Lung (tissue), 12 donors: Measurements from ENCODE around the gene HTRA3. TPM values are rescaled to one million over a fixed set of nuclear protein-coding genes. Genes with fewer than 3 reads are reported as not detected.

Source experiments
- ATAC-seq: fragments of 200-7000 bp; cut with Tn5 transposase; one replicate; pipeline ENCODE4 v1.9.1; 2020; ENCODE audit warnings: moderate number of reproducible peaks; ENCODE audit not compliant: insufficient read depth, low FRiP score
- DNase-seq, 3 donors: peaks; one replicate each; pipeline ENCODE4 v3.0.0-alpha.2; 2013 to 2017
- H3K27ac ChIP-seq, 2 donors: one replicate each; pipeline ENCODE4 v1.5.1; 2013; ENCODE audit warnings: mild to moderate bottlenecking in 2 of 2, moderate library complexity in 2 of 2, control low read depth in 1 of 2, inconsistent platforms in 1 of 2, low read depth in 1 of 2, low read length in 1 of 2
- H3K27me3 ChIP-seq, 3 donors: one replicate each; pipeline ENCODE4 v1.5.1; 2013; ENCODE audit warnings: low read length in 2 of 3; ENCODE audit not compliant: control insufficient read depth in 3 of 3, insufficient read depth in 3 of 3
- H3K36me3 ChIP-seq, 4 donors: one replicate each; pipeline ENCODE4 v1.5.1; 2013; ENCODE audit warnings: low read length in 4 of 4, mild to moderate bottlenecking in 1 of 4, moderate library complexity in 1 of 4; ENCODE audit not compliant: control insufficient read depth in 4 of 4, insufficient read depth in 4 of 4
- H3K4me1 ChIP-seq, 5 donors: one replicate each; pipeline ENCODE4 v1.5.1; 2013; ENCODE audit warnings: low read length in 5 of 5, mild to moderate bottlenecking in 2 of 5, moderate library complexity in 1 of 5; ENCODE audit not compliant: control insufficient read depth in 5 of 5, insufficient read depth in 5 of 5
- H3K4me3 ChIP-seq: one replicate; pipeline ENCODE4 v1.5.1; 2013; ENCODE audit warnings: mild to moderate bottlenecking, control low read depth, moderate library complexity
- H3K9ac ChIP-seq, 2 donors: one replicate each; pipeline ENCODE4 v1.5.1; 2013; ENCODE audit warnings: low read length in 2 of 2, control low read depth in 1 of 2; ENCODE audit not compliant: insufficient read depth in 1 of 2
- H3K9me3 ChIP-seq, 4 donors: one replicate each; pipeline ENCODE4 v1.5.1; 2013; ENCODE audit warnings: low read length in 3 of 4, mild to moderate bottlenecking in 1 of 4, moderate library complexity in 1 of 4; ENCODE audit not compliant: control insufficient read depth in 4 of 4, insufficient read depth in 3 of 4
- WGBS, 2 donors: extraction: QIAGEN DNeasy Blood & Tissue Kit; methylation state at CpG; one replicate each; pipeline ENCODE4 v1.1.7; 2013; 5-methylcytosine and 5-hydroxymethylcytosine counted together
- polyA plus RNA-seq, 2 donors: library from polyadenylated mRNA; stranded (reverse); fragments of 200-250 nt; gene quantifications; one replicate each; pipeline ENCODE4 v1.2.1, GENCODE V29; 2013
- total RNA-seq, 2 donors: library from RNA; depleted of rRNA in 1 of 2; stranded (reverse); fragments of >200 nt in 1 of 2; gene quantifications; one replicate each; pipeline ENCODE4 v1.2.1, GENCODE V29; 2014 to 2021
- TF ChIP-seq, protein P1 (sequence below): IDR thresholded peaks from 2 replicates; pipeline ENCODE4 v1.5.1; 2012; ENCODE audit warnings: mild to moderate bottlenecking; ENCODE audit errors: control extremely low read depth, extremely low read depth
- donor health status: control.
- donor health status: control.
- donor health status: Bipolar disorder and iron deficiency.
- donor health status: healthy.
- donor health status: DM: yes; HTN: yes; CAD: no.

Gene HTRA3
- total and polyA plus RNA-seq, 4 donors: 9.5 to 23.5 (median 17.8) TPM

DNA sequence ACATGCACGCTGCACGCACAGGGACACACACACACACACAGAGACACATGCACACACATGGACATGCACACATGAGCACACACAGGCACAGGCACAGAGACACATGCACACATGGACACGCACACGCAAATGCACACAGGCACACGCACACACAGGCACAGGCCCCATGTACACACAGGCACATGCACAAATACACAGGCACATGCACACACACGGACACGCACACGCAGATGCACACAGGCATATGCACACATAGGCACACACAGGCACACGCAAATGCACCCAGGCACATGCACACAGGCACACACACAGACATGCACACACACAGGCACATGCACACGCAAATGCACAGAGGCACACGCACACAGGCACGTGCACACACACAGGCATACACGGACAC, 30.3 kb upstream of the HTRA3 start:
- TF ChIP-seq, protein P1, sequence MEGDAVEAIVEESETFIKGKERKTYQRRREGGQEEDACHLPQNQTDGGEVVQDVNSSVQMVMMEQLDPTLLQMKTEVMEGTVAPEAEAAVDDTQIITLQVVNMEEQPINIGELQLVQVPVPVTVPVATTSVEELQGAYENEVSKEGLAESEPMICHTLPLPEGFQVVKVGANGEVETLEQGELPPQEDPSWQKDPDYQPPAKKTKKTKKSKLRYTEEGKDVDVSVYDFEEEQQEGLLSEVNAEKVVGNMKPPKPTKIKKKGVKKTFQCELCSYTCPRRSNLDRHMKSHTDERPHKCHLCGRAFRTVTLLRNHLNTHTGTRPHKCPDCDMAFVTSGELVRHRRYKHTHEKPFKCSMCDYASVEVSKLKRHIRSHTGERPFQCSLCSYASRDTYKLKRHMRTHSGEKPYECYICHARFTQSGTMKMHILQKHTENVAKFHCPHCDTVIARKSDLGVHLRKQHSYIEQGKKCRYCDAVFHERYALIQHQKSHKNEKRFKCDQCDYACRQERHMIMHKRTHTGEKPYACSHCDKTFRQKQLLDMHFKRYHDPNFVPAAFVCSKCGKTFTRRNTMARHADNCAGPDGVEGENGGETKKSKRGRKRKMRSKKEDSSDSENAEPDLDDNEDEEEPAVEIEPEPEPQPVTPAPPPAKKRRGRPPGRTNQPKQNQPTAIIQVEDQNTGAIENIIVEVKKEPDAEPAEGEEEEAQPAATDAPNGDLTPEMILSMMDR: no peak
- H3K36me3 ChIP-seq: peaks cover 0 to 56% (median 4%) of the 10 kb centered on the region in 4 donors
- WGBS, 2 donors: 95 to 98% methylated on average over 13 of the region's 13 CpGs
- no peak overlapping the region for H3K27ac ChIP-seq
- no peak for ATAC-seq
- no peak overlapping the region for H3K4me3 ChIP-seq
- H3K9me3 ChIP-seq: no peaks in the 10 kb centered on the region
- no peaks in the 10 kb centered on the region for H3K27me3 ChIP-seq
- no peak for DNase-seq
- peaks cover 0 to 10% (median 2%) of the 10 kb centered on the region in 5 donors for H3K4me1 ChIP-seq
- H3K9ac ChIP-seq: no peak overlapping the region

DNA sequence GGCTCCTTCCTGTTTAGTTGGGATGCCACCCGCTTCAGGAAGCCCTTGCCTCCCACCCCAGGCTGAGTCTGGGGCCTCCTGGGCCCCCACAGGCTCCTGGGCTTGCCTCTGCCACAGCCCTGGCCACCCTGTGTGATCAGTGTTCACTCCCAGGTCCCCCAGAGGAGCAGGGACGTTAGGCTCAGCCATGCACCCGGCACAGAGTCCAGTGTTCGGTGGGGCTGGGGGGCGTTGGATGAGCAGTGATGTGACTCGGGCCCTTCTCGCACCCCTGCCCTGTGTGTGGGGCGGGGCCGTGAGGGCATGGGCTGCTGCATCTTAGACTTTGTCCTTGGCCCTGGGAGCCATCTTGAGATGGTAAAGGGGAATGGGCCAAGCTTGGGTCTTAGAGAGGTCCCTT, 29.9 kb upstream of the HTRA3 start:
- Histone ChIP-seq H3K9me3 (no peaks in the 10 kb centered on the region), H3K27ac (no peak overlapping the region), H3K9ac (no peak overlapping the region), H3K27me3 (no peaks in the 10 kb centered on the region), H3K36me3 (peaks cover 0 to 53% (median 2%) of the 10 kb centered on the region in 4 donors), H3K4me3 (no peak overlapping the region), H3K4me1 (peaks cover 0 to 10% (median 2%) of the 10 kb centered on the region in 5 donors)
- ATAC-seq (no peak), DNase-seq (no peak)
- TF ChIP-seq, protein P1: no peak
- 92 to 95% methylated on average over 9 of the region's 9 CpGs for WGBS, 2 donors

DNA sequence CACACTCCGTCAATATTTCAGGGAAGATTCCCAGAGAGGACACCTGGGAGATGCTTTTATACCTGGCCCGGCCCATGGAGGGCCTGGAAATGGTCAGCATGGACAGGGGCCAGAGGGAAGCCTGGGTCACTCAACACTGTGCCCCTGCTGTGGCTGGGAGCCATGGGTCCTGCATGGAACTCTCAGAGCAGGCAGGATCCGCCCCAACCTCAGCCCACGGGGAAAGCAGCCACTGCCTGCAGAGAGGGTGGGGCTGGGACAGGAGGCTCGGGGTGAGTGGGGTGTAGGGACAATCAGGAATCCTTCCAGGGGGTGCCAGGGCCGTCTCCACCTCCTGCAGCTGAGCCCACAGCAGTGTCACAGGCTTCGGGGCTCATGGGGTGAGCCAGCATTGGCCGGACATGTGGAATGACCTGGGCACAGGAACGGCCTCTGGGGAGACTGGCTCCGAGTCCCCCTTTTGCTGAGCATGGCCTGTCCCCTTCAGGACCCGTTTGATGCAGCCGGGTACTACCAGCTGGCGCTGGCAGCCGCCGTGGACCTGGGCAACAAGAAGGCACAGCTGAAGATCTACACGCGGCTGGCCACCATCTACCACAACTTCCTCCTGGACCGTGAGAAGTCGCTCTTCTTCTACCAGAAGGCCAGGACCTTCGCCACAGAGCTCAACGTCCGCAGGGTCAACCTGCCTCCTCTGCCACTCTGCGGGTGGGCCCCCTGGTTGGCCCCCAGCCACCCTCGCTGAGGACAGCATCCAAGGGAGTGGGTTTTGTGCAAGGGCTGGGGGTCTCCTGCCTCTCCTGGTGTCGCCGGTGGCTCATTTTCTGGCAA, 29.1 kb upstream of the HTRA3 start:
- H3K27ac ChIP-seq: no peak overlapping the region
- peaks cover 0 to 10% (median 2%) of the 10 kb centered on the region in 5 donors for H3K4me1 ChIP-seq
- peaks cover 0 to 48% (median 2%) of the 10 kb centered on the region in 4 donors for H3K36me3 ChIP-seq
- DNase-seq (no peak), ATAC-seq (no peak)
- 60 to 75% methylated on average over 26 of the region's 26 CpGs for WGBS, 2 donors
- no peak overlapping the region for H3K9ac ChIP-seq
- no peaks in the 10 kb centered on the region for H3K9me3 ChIP-seq
- TF ChIP-seq, protein P1: no peak
- H3K27me3 ChIP-seq: no peaks in the 10 kb centered on the region
- H3K4me3 ChIP-seq: no peak overlapping the region
